GM12873 (cell line): ENCODE data around the gene NRXN2.

Experiments used
- TF ChIP-seq, protein P1 (sequence below): IDR thresholded peaks from 2 replicates; pipeline ENCODE4 v1.5.1; 2012; ENCODE audit warnings: low read depth, mild to moderate bottlenecking, moderate library complexity, low read length, control low read depth; ENCODE audit not compliant: insufficient read depth; ENCODE audit errors: missing control alignments

Gene NRXN2

DNA sequence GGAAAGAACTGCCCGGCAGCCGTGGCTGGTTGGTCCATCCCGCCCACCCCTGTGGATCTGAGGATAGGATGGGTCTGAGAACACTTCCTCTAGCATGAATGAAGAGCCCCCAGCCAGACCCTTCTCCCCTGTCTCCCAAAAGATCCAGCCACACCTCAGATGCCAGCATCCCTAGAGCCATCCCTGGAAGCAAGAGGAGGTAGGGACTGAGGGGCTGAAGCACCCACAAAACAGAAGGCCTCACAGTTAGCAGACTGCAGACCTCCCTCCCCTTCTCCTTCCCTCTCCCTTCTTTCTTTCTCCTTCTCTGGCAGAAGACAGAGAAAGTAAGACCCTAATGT, 1.7 kb downstream of the NRXN2 start:
- TF ChIP-seq, protein P1, sequence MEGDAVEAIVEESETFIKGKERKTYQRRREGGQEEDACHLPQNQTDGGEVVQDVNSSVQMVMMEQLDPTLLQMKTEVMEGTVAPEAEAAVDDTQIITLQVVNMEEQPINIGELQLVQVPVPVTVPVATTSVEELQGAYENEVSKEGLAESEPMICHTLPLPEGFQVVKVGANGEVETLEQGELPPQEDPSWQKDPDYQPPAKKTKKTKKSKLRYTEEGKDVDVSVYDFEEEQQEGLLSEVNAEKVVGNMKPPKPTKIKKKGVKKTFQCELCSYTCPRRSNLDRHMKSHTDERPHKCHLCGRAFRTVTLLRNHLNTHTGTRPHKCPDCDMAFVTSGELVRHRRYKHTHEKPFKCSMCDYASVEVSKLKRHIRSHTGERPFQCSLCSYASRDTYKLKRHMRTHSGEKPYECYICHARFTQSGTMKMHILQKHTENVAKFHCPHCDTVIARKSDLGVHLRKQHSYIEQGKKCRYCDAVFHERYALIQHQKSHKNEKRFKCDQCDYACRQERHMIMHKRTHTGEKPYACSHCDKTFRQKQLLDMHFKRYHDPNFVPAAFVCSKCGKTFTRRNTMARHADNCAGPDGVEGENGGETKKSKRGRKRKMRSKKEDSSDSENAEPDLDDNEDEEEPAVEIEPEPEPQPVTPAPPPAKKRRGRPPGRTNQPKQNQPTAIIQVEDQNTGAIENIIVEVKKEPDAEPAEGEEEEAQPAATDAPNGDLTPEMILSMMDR, result no peak

DNA sequence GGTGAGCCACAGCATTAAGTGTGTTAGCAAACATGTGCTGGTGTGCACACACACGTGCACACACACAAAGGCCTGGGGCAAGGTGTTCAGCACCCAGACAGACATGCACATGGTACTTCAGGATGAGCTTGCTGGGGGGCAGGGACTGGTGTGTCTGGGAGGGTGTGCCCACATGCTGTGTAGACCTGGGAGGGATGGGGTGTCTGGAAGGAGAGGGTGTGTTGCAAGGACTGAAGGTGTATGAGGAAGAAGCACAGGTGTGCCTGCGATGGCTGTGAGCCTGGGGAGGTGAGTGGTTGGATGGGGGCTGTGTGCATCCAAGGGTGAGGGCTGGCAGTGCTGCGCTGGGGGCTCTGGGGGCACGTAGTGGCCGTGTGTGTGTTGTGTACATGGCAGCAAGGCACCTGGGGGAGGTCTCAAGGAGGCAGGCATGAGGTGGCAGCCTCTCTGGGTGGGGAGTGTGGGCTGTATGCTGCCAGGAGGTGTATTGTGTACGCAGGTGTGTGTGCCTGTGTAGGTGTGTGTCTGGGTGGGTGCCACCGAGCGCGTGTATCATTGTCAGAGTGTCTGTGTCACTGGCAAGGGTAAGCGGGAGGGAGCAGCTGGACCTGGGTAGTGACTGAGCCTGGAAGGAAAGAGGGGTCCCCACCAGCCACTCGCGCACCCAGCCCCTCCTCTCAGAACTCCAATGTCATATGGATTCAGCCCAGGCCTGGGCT, 2.2 kb downstream of the NRXN2 start:
- TF ChIP-seq, protein P1, result no peak

DNA sequence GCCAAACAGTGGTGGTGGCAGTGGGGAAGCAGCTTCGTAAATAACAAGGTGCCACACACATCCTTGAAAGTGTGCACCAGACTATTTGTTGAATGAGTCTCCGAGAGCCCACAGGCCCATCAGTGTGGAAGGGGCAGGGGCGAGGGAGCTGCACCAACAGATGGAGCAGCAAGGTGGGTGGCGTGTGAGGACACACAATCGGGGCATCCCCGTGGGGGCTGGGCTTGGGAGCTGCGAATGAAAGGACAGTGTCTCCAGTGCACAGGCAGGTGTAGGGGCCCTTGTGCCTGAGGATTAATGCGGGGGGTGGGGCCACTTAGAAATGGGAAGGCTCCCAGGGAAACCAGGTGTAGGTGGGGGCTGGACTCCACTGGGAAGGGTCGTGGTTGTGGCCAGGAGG, 2.8 kb downstream of the NRXN2 start:
- TF ChIP-seq, protein P1, result no peak

DNA sequence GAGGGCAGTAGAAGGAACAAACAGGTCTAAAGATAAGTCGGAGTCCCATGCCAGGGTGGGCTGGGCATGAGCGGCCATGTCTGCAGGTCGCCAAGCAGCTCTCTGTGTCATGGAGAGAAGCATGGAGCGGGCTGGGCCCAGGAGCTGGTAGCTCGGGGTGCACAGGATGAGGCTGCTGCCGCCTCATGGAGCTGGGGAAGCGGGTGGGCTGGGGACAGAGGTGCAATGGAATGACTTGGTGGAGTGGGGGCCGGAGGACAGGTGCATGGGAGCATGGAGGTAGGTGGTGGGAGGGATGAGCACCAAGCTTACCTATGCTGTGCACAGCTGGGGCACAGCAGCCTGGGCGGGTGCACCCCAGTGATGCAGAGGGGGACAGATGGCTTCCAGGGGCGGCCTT, 3.6 kb downstream of the NRXN2 start:
- TF ChIP-seq, protein P1, result no peak

DNA sequence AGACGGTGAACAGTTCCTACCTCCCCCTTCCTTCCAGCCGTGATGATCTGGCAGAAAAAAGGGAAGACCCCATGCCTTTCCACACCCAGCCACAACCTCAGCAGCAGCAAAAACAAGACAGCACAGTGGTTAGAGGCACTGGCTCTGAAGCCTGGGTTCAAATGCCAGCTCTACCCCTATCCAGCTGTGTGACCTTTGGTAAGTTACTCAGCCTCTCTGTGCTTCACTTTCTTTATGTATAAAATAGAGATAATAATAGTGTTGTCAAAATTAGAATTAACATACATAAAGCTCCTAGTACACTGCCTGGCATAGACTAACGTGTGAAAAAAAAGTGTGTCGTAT, 4.2 kb downstream of the NRXN2 start:
- TF ChIP-seq, protein P1, result no peak

DNA sequence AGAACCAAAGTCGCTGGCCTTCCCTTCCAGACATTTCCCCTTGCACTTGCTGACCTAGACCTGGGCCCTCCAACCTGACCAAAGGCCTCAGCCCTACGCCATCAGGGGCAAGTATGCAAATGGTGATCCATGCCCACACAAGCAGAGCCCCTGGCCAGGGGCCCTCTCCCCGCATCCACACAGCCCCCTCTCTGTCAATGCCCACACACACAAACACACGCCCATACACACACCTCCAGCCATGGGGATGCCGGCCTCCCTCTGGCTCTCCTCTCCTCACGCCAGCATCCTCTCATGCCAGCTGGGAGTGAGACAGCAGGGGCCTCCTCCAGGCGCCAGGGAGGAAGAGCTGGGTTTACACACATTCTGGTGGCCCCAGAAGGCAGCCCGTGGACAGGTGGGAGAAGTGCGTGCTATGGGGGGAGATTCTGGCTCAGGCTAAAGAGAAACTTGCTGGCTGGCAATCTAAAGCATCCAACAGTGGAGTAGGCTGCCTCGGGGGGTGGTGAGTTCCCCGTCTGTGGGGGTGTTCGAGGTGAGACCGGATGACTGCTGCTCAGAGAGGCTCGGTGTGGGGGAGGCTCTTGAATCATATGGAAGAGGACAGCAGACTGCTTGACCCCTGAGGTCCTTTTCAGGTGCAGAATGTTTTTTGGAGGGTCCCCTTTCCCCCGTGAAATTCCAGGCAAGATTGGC, 4.8 kb downstream of the NRXN2 start:
- TF ChIP-seq, protein P1, result no peak

DNA sequence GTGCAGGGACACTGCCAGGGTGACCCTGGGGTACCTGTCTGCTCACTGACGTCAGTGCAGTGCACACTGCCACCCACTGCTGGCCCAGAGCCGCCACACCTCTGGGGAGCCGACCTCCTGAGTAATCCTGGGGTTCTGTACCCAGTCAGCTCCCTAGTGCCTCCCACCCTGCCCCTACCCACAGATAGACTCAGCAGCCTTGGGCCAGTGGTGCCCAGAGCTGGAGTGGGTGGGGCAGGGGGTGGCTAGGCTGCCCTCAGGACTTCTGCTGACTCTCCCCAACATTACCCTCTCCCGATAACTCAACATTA, 5.8 kb downstream of the NRXN2 start:
- TF ChIP-seq, protein P1, result no peak
